Measurements from ENCODE around the gene HERC2.

GRCh38 chr15:28154283-28154682, 167.7 kb downstream of the HERC2 start:
- TF ChIP-seq CTCF (IDR thresholded peaks at IDR 0.05; ENCODE audit: insufficient read depth, low read length, poor library complexity, severe bottlenecking) (no peak), EZH2phosphoT487 (conservative IDR thresholded peaks at IDR 0.05; ENCODE audit: low read length) (no peak)
